ENCODE measurements around the gene MYL5. TPM values are rescaled to one million over a fixed set of nuclear protein-coding genes. Genes with fewer than 3 reads are reported as not detected.
"Not testable (repeated sequence)": the region's sequence is repeated elsewhere in the genome, so short reads cannot be mapped to it uniquely, and the experiment has no call there.

The MYL5 gene
- total RNA-seq, 2 donors from 2014 or later, result 14.0 to 14.5 TPM

- not testable (repeated sequence) for H3K27me3 Mint-ChIP-seq; ATAC-seq (replicated peaks); H3K27ac Mint-ChIP-seq; H3K4me1 Mint-ChIP-seq; H3K9me3 Mint-ChIP-seq; H3K4me3 Mint-ChIP-seq
- H3K36me3 Mint-ChIP-seq (ENCODE audit: low read depth), result peaks cover 28% of the 10 kb centered on the region
These were observed 6.1 kb upstream of the MYL5 start for GRCh38 chr4:668219-668618.

GRCh38 chr4:669806-670559 is 4.4 kb upstream of the MYL5 start:
- H3K36me3 Mint-ChIP-seq (ENCODE audit: low read depth), result peaks cover 40% of the 10 kb centered on the region
- H3K9me3 Mint-ChIP-seq; H3K27me3 Mint-ChIP-seq; H3K4me1 Mint-ChIP-seq; ATAC-seq (replicated peaks); H3K27ac Mint-ChIP-seq; H3K4me3 Mint-ChIP-seq: not testable (repeated sequence)

- peak overlapping the region; percentile 23 for H3K4me3 Mint-ChIP-seq
- H3K27me3 Mint-ChIP-seq, result no peaks in the 10 kb centered on the region
- no peak for ATAC-seq (replicated peaks)
- no peak overlapping the region for H3K27ac Mint-ChIP-seq
- peaks cover 4% of the 10 kb centered on the region for H3K4me1 Mint-ChIP-seq
- H3K9me3 Mint-ChIP-seq, result no peaks in the 10 kb centered on the region
- peaks cover 40% of the 10 kb centered on the region for H3K36me3 Mint-ChIP-seq (ENCODE audit: low read depth)
These were observed 2.6 kb upstream of the MYL5 start for GRCh38 chr4:671769-672168.

GRCh38 chr4:673349-674091 is 822 bp upstream of the MYL5 start:
- peaks cover 4% of the 10 kb centered on the region for H3K4me1 Mint-ChIP-seq
- H3K4me3 Mint-ChIP-seq, result peak overlapping the region; percentile 76
- peaks cover 40% of the 10 kb centered on the region for H3K36me3 Mint-ChIP-seq (ENCODE audit: low read depth)
- H3K9me3 Mint-ChIP-seq, result no peaks in the 10 kb centered on the region
- no peak for ATAC-seq (replicated peaks)
- no peaks in the 10 kb centered on the region for H3K27me3 Mint-ChIP-seq
- H3K27ac Mint-ChIP-seq, result peak overlapping the region; percentile 75

DNA sequence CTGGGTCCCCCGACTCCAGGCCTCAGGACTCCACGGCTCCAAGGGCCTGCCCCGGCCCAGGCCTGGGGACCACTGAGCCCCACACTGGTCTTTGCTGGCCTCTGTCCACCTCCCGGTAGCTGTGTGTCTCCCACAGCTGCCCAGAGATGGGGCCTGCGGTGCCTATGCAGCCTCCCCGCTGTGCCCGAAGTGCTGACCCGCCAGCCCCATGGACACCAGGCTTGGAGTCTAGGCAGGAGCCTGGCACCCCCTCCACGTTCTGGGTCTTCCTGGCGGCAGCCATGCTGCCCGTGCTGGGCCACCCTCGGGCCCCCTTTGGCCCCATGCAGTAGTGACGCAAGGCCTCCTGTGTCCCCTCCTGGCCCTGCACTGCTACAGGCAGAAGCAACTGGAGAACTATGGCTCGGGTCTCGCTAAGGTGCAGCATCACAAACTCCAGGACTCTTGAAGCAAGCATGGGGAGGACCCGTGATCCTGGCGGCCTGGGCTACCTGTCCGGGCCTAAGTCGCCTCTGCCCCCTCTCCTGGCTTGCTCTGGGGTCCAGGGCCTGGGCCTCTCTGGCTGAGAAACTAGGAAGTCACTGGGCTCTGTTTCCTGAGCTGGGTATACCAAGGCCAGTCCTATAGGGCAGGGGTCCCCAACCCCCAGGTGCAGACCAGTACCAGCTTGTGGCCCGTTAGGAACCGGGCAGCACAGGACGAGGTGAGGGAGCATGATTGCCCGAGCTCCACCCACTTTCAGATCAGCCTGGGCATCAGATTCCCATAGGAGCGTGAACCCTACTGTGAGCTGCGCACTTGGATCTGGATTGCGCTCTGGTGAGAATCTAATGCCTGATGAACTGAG is 917 bp downstream of the MYL5 start:
- no peaks in the 10 kb centered on the region for H3K9me3 Mint-ChIP-seq
- peaks cover 4% of the 10 kb centered on the region for H3K4me1 Mint-ChIP-seq
- peak; percentile 3 for ATAC-seq (replicated peaks)

GRCh38 chr4:675980-676870 is 1.9 kb downstream of the MYL5 start:
- Mint-ChIP-seq H3K4me1 (peaks cover 4% of the 10 kb centered on the region), H3K27me3 (no peaks in the 10 kb centered on the region), H3K4me3 (peak overlapping the region; percentile 76), H3K9me3 (no peaks in the 10 kb centered on the region), H3K27ac (no peak overlapping the region), H3K36me3 (ENCODE audit: low read depth) (peaks cover 31% of the 10 kb centered on the region)
- ATAC-seq (replicated peaks), result no peak

More for the DNA sequence above, 917 bp downstream of the MYL5 start:
- Mint-ChIP-seq H3K27ac (peak overlapping the region; percentile 78), H3K27me3 (no peaks in the 10 kb centered on the region), H3K4me3 (peak overlapping the region; percentile 76), H3K36me3 (ENCODE audit: low read depth) (peaks cover 40% of the 10 kb centered on the region)

- peaks cover 4% of the 10 kb centered on the region for H3K4me1 Mint-ChIP-seq
- no peaks in the 10 kb centered on the region for H3K9me3 Mint-ChIP-seq
- H3K4me3 Mint-ChIP-seq, result no peak overlapping the region
- peaks cover 25% of the 10 kb centered on the region for H3K36me3 Mint-ChIP-seq (ENCODE audit: low read depth)
- ATAC-seq (replicated peaks), result no peak
- H3K27me3 Mint-ChIP-seq, result no peaks in the 10 kb centered on the region
- no peak overlapping the region for H3K27ac Mint-ChIP-seq
These were observed 2.5 kb downstream of the MYL5 start for GRCh38 chr4:676871-677235.

DNA sequence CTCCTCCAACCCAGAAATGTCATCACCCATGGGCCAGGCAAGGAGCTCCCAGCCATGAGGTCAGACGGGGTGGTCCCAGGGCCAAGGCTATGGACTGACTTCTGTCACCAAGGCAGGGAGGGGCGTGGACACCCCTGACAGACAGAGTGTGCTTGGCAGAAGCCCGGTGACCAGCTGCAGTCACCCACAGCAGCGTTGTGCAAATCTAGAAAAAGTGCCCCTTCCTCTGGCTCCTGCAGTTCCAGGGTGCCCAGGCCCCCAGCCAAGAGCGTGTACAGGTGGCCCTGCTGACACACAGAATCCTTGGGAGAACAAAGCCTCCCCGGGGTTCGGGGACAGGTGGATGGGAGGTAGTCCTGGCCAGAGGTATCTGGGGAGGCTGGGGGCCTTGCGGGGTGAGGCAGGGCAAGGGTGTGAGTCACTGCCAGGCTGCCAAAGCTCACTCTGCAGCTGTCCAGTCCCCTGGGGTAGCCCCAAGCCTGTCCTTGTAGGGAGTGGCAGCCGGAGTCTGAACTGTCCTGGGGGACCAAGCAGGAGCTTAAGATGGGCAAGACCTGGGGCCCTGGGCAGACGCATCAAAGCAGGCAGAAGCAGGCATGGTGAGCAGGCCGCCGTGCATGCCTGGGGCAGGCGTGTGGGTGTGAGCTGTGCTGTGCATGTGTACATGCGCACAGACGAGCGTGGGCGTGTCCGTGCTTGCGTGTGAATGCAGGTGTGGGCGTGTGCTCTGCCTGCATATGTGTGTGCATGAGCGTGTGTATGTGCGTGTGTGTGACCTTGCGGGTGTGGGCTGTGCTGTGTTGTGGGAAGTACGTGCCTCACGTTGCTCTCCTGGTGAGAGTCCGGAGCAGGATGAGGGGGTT is 3.3 kb downstream of the MYL5 start:
- Mint-ChIP-seq H3K36me3 (ENCODE audit: low read depth) (peaks cover 17% of the 10 kb centered on the region), H3K27ac (peak overlapping the region; percentile 46), H3K4me3 (peak overlapping the region; percentile 7), H3K9me3 (no peaks in the 10 kb centered on the region), H3K27me3 (no peaks in the 10 kb centered on the region), H3K4me1 (peaks cover 4% of the 10 kb centered on the region)
- peak; percentile 8 for ATAC-seq (replicated peaks)

GRCh38 chr4:678331-679103 is 4.2 kb downstream of the MYL5 start:
- Mint-ChIP-seq H3K27me3 (no peaks in the 10 kb centered on the region), H3K9me3 (no peaks in the 10 kb centered on the region), H3K27ac (no peak overlapping the region), H3K36me3 (ENCODE audit: low read depth) (peaks cover 8% of the 10 kb centered on the region), H3K4me3 (peak overlapping the region; percentile 7), H3K4me1 (no peaks in the 10 kb centered on the region)
- ATAC-seq (replicated peaks), result no peak

DNA sequence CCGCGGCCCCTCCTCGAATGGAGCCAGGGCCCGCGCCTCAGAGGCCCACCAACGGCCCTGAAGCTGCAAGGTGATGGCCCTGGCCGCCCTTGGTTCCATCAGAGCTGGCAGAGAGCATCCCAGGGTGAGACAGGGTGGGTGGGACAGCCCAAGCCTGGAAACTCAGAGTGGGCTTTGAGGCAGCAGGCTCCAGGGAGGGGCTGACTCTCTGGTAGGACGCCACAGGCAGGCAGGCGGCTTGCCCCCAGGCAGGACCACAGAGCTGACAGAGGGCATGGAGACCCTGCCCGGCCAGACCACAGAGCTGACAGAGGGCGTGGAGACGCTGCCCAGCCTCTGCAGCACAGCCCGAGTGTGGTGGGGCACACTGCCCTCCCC is 4.8 kb downstream of the MYL5 start:
- Mint-ChIP-seq H3K4me1 (no peaks in the 10 kb centered on the region), H3K36me3 (ENCODE audit: low read depth) (peaks cover 3% of the 10 kb centered on the region), H3K9me3 (no peaks in the 10 kb centered on the region), H3K4me3 (no peak overlapping the region), H3K27me3 (no peaks in the 10 kb centered on the region), H3K27ac (no peak overlapping the region)
- no peak for ATAC-seq (replicated peaks)

DNA sequence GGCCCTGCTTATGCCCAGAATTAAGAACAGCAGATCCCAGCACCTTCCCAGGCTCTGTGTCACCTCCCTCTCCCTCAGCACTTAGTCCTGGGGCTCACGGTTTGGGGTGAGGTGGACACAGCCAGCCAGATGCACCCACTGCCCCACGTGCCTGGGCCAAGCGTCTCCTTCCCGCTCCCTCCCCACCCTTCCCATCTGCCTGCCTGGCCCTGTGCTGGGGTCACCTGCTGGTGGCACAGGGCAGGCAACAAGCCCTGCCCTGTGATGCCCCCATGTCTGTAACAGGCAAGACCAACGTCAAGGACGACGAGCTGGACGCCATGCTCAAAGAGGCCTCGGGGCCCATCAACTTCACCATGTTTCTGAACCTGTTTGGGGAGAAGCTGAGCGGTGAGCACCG is 5.3 kb downstream of the MYL5 start:
- H3K36me3 Mint-ChIP-seq (ENCODE audit: low read depth), result no peaks in the 10 kb centered on the region
- H3K27me3 Mint-ChIP-seq, result no peaks in the 10 kb centered on the region
- ATAC-seq (replicated peaks), result no peak
- H3K4me1 Mint-ChIP-seq, result no peaks in the 10 kb centered on the region
- no peak overlapping the region for H3K4me3 Mint-ChIP-seq
- H3K27ac Mint-ChIP-seq, result no peak overlapping the region
- no peaks in the 10 kb centered on the region for H3K9me3 Mint-ChIP-seq

- Mint-ChIP-seq H3K27ac (peak overlapping the region; percentile 61), H3K27me3 (peaks cover 2% of the 10 kb centered on the region), H3K4me1 (no peaks in the 10 kb centered on the region), H3K4me3 (peak overlapping the region; percentile 64), H3K9me3 (no peaks in the 10 kb centered on the region), H3K36me3 (ENCODE audit: low read depth) (no peaks in the 10 kb centered on the region)
- ATAC-seq (replicated peaks), result no peak
These were observed 5.7 kb downstream of the MYL5 start for GRCh38 chr4:680091-680490.

GRCh38 chr4:680551-680927 is 6.2 kb downstream of the MYL5 start:
- Mint-ChIP-seq H3K4me3 (peak overlapping the region; percentile 64), H3K9me3 (no peaks in the 10 kb centered on the region), H3K27me3 (peaks cover 3% of the 10 kb centered on the region), H3K4me1 (no peaks in the 10 kb centered on the region), H3K36me3 (ENCODE audit: low read depth) (no peaks in the 10 kb centered on the region), H3K27ac (peak overlapping the region; percentile 61)
- peak; percentile 52 for ATAC-seq (replicated peaks)

All from activated T-helper 17 cell treated with anti-CD3 and anti-CD28 coated beads, Interleukin-2, amount 50 U/mL, for 72 hours (primary cell).